ENCODE results near the gene PTGFRN.

The PTGFRN gene

DNA sequence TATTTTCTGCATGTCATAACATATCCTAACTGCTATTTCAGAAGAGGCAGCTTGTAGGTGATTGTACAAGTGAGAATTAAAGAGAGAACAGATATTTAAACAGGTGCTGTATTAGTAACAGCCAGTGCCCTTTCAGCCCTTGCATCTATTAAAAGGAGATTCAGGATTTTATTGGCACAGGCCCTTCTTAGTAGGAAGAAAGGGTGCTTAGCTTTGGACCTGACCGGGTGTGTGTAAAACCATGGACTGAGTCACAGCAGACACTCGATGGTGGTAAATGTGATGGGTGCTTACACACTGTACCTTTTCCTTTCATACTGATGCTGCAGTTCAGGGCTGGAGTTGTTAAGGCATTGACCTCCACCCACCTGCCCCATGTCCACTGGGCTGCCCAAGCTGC, 79.2 kb downstream of the PTGFRN start:
- DNase-seq (ENCODE audit: low read depth): peak; percentile 52
- H3K4me3 ChIP-seq (ENCODE audit: low read depth, low read length): no peak overlapping the region

GRCh38 chr1:116989835-116990234, 80.1 kb downstream of the PTGFRN start:
- DNase-seq (ENCODE audit: low read depth): no peak
- no peak overlapping the region for H3K4me3 ChIP-seq (ENCODE audit: low read depth, low read length)
- TF ChIP-seq, protein P1, sequence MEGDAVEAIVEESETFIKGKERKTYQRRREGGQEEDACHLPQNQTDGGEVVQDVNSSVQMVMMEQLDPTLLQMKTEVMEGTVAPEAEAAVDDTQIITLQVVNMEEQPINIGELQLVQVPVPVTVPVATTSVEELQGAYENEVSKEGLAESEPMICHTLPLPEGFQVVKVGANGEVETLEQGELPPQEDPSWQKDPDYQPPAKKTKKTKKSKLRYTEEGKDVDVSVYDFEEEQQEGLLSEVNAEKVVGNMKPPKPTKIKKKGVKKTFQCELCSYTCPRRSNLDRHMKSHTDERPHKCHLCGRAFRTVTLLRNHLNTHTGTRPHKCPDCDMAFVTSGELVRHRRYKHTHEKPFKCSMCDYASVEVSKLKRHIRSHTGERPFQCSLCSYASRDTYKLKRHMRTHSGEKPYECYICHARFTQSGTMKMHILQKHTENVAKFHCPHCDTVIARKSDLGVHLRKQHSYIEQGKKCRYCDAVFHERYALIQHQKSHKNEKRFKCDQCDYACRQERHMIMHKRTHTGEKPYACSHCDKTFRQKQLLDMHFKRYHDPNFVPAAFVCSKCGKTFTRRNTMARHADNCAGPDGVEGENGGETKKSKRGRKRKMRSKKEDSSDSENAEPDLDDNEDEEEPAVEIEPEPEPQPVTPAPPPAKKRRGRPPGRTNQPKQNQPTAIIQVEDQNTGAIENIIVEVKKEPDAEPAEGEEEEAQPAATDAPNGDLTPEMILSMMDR (IDR thresholded peaks at IDR 0.05; ENCODE audit: control insufficient read depth, extremely low read depth, insufficient read depth): no peak

More for the DNA sequence above, 79.2 kb downstream of the PTGFRN start:
- TF ChIP-seq, protein P1 (IDR thresholded peaks at IDR 0.05; ENCODE audit: control insufficient read depth, extremely low read depth, insufficient read depth): no peak

DNA sequence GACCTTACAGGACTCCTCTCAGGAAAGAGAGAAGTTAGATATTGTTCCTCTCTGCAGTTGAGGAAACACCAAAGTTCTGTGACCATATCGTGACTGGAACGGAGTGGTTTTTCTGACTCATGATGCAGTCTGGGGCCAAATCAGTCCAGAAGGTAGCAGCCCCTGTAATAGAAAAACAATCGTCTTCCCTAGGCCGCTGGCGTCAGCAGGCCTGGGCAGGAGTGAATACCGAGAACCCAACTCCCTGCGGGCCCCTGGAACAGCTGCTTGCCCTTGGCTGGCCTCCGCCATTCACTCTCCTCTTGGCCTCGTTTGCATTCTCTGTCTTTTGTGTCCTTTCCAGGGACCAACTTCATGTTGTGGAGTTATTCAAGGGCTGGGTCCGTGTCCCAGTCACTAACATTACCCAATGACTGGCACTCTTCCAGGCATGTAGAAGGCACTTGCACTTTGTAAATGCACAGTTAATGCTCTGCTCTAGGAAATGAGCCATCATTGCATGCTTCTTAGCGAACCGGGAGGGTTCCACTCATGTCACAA, 81.0 kb downstream of the PTGFRN start:
- TF ChIP-seq, protein P1 (IDR thresholded peaks at IDR 0.05; ENCODE audit: control insufficient read depth, extremely low read depth, insufficient read depth): no peak
- DNase-seq (ENCODE audit: low read depth): no peak
- no peak overlapping the region for H3K4me3 ChIP-seq (ENCODE audit: low read depth, low read length)

- TF ChIP-seq, protein P1 (IDR thresholded peaks at IDR 0.05; ENCODE audit: control insufficient read depth, extremely low read depth, insufficient read depth): no peak
- H3K4me3 ChIP-seq (ENCODE audit: low read depth, low read length): no peak overlapping the region
- no peak for DNase-seq (ENCODE audit: low read depth)
These were observed 81.6 kb downstream of the PTGFRN start for GRCh38 chr1:116991171-116991845.

GRCh38 chr1:116991918-116992317, 82.2 kb downstream of the PTGFRN start:
- no peak for DNase-seq (ENCODE audit: low read depth)
- no peak overlapping the region for H3K4me3 ChIP-seq (ENCODE audit: low read depth, low read length)
- TF ChIP-seq, protein P1 (IDR thresholded peaks at IDR 0.05; ENCODE audit: control insufficient read depth, extremely low read depth, insufficient read depth): no peak

- H3K4me3 ChIP-seq (ENCODE audit: low read depth, low read length): no peak overlapping the region
- DNase-seq (ENCODE audit: low read depth): no peak
- TF ChIP-seq, protein P1 (IDR thresholded peaks at IDR 0.05; ENCODE audit: control insufficient read depth, extremely low read depth, insufficient read depth): no peak
These were observed 83.6 kb downstream of the PTGFRN start for GRCh38 chr1:116993286-116993685.

GRCh38 chr1:116994411-116994810, 84.7 kb downstream of the PTGFRN start:
- TF ChIP-seq, protein P1 (IDR thresholded peaks at IDR 0.05; ENCODE audit: control insufficient read depth, extremely low read depth, insufficient read depth): no peak
- H3K4me3 ChIP-seq (ENCODE audit: low read depth, low read length): no peak overlapping the region
- DNase-seq (ENCODE audit: low read depth): no peak
